Upper lobe of left lung (tissue), 4 donors: ENCODE data around the gene VWA8.

Source experiments
- POLR2A ChIP-seq, 4 donors: fragments of 450-650 bp; IDR thresholded peaks; one replicate each; pipeline ENCODE4 v1.5.1; 2016 to 2017; ENCODE audit warnings: antibody characterized with exemption in 4 of 4, mild to moderate bottlenecking in 2 of 4
- POLR2AphosphoS5 ChIP-seq, 2 donors: sonication (generic); formaldehyde crosslinking; IDR thresholded peaks; one replicate each; pipeline ENCODE4 v1.5.1; 2017; ENCODE audit warnings: antibody characterized with exemption in 2 of 2
- TF ChIP-seq, protein P1 (sequence below), 6 experiments: fragments of 450-650 bp in 4 of 6; fragments of 200-600 bp in 2 of 6; sonication (generic) in 2 of 6; IDR thresholded peaks; one replicate each; pipeline ENCODE4 v1.5.1; 2016 to 2019; ENCODE audit warnings: antibody characterized with exemption in 6 of 6

DNA sequence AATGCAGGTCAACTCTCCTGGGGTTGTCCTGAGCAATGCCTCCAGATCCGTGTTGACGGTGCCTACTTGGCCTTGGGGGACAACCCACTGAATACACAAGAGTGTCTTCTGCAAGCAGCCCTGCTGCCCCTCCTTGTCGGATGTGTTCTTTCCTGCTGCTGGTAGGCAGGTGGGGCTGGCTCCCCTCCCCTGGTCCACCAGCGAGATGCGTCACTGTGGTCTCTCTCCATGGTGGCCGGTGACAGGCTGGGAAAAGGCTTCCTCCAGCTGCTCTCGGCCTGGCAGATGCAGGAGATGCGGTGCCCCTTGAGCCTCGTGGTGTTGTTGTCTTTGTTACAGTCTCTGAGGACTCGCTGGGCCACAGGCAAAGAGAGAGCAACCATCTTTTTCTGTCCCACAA, 418.6 kb downstream of the VWA8 start:
- TF ChIP-seq, protein P1, sequence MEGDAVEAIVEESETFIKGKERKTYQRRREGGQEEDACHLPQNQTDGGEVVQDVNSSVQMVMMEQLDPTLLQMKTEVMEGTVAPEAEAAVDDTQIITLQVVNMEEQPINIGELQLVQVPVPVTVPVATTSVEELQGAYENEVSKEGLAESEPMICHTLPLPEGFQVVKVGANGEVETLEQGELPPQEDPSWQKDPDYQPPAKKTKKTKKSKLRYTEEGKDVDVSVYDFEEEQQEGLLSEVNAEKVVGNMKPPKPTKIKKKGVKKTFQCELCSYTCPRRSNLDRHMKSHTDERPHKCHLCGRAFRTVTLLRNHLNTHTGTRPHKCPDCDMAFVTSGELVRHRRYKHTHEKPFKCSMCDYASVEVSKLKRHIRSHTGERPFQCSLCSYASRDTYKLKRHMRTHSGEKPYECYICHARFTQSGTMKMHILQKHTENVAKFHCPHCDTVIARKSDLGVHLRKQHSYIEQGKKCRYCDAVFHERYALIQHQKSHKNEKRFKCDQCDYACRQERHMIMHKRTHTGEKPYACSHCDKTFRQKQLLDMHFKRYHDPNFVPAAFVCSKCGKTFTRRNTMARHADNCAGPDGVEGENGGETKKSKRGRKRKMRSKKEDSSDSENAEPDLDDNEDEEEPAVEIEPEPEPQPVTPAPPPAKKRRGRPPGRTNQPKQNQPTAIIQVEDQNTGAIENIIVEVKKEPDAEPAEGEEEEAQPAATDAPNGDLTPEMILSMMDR (IDR thresholded peaks at IDR 0.05) = no peak
- no peak for TF ChIP-seq POLR2A (IDR thresholded peaks at IDR 0.05)
- TF ChIP-seq POLR2AphosphoS5 (IDR thresholded peaks at IDR 0.05) = no peak
